SK-N-SH (cell line): ENCODE results near the gene MLLT10. TPM values are rescaled to one million over a fixed set of nuclear protein-coding genes. Genes with fewer than 3 reads are reported as not detected.

Experiments used
- CTCF ChIA-PET: fragments of 300-600, 350-600 bp; formaldehyde crosslinking; extraction: SDS; loops from one replicate; lab custom pipeline; 2021; lab: Yijun Ruan, JAX
- POLR2A ChIA-PET: fragments of 350-600 bp; sonication (Branson Sonifier 250); formaldehyde crosslinking; extraction: SDS; loops from one replicate; lab custom pipeline; 2020; ENCODE audit warnings: antibody characterized with exemption, inconsistent platforms; lab: Yijun Ruan, JAX
- DNase-seq: peaks from one replicate; pipeline ENCODE4 v3.0.0; 2012
- H2AFZ ChIP-seq: fragments of 200-600 bp; sonication (generic); 2 replicates; pipeline ENCODE4 v1.8.1; 2016; ENCODE audit warnings: antibody characterized with exemption, mild to moderate bottlenecking, low read depth
- H3F3A ChIP-seq: fragments of 200-600 bp; sonication (generic); replicated peaks from 2 replicates; pipeline ENCODE3; 2016; ENCODE audit warnings: antibody characterized with exemption, mild to moderate bottlenecking; ENCODE audit not compliant: insufficient read depth
- H3K27ac ChIP-seq, 2 experiments: fragments of 200-500 bp in 1 of 2; fragments of 200-600 bp in 1 of 2; sonication (Bioruptor generic) in 1 of 2; sonication (generic), shearing (Covaris generic) in 1 of 2; 2 replicates each; pipeline versions ENCODE4 v1.5.1 to v1.6.1; 2014 to 2016; ENCODE audit warnings: low read depth in 2 of 2, inconsistent platforms in 1 of 2, low read length in 1 of 2, mild to moderate bottlenecking in 1 of 2, mixed read lengths in 1 of 2
- H3K27me3 ChIP-seq: fragments of 200-600 bp; sonication (generic), shearing (Covaris generic); 2 replicates; pipeline ENCODE4 v1.6.1; 2016; ENCODE audit warnings: mixed run types; ENCODE audit not compliant: insufficient read depth
- H3K36me3 ChIP-seq, 2 experiments: fragments of 200-500 bp in 1 of 2; fragments of 200-600 bp in 1 of 2; sonication (Bioruptor generic) in 1 of 2; sonication (generic) in 1 of 2; replicated peaks in 1 of 2; 2 replicates each; pipeline versions ENCODE3 to v1.5.1; 2014 to 2016; ENCODE audit warnings: low read length in 1 of 2, mild to moderate bottlenecking in 1 of 2; ENCODE audit not compliant: insufficient read depth in 2 of 2, control insufficient read depth in 1 of 2
- H3K4me1 ChIP-seq, 2 experiments: fragments of 200-500 bp in 1 of 2; fragments of 200-600 bp in 1 of 2; sonication (Bioruptor generic) in 1 of 2; sonication (generic), shearing (Covaris generic) in 1 of 2; 2 replicates each; pipeline versions ENCODE4 v1.5.1 to v1.6.1; 2014 to 2016; ENCODE audit warnings: low read depth in 1 of 2, low read length in 1 of 2, mixed run types in 1 of 2; ENCODE audit not compliant: insufficient read depth in 2 of 2, control insufficient read depth in 1 of 2
- H3K4me2 ChIP-seq: fragments of 200-600 bp; sonication (generic), shearing (Covaris generic); 2 replicates; pipeline ENCODE4 v1.6.1; 2017; ENCODE audit warnings: mixed run types
- H3K4me3 ChIP-seq, 2 experiments: fragments of 200-500 bp in 1 of 2; fragments of 200-600 bp in 1 of 2; sonication (Bioruptor generic) in 1 of 2; sonication (generic), shearing (Covaris generic) in 1 of 2; 2 replicates each; pipeline versions ENCODE4 v1.5.1 to v1.8.1; 2014 to 2016; ENCODE audit warnings: low read depth in 2 of 2, inconsistent platforms in 1 of 2, low read length in 1 of 2, mild to moderate bottlenecking in 1 of 2, mixed read lengths in 1 of 2, moderate library complexity in 1 of 2
- H3K79me2 ChIP-seq: fragments of 200-600 bp; sonication (generic); 2 replicates; pipeline ENCODE4 v1.8.1; 2017; ENCODE audit warnings: mild to moderate bottlenecking; ENCODE audit not compliant: insufficient read depth
- H3K9ac ChIP-seq: fragments of 200-600 bp; sonication (generic); 2 replicates; pipeline ENCODE4 v1.6.1; 2017; ENCODE audit warnings: mixed run types
- H3K9me2 ChIP-seq: fragments of 200-600 bp; sonication (generic); 2 replicates; pipeline ENCODE4 v1.6.1; 2017; ENCODE audit warnings: mixed run types
- H3K9me3 ChIP-seq: fragments of 200-600 bp; sonication (generic); 2 replicates; pipeline ENCODE4 v1.6.1; 2017; ENCODE audit warnings: mixed run types, mild to moderate bottlenecking, moderate library complexity
- H4K20me1 ChIP-seq: fragments of 200-600 bp; sonication (generic); 2 replicates; pipeline ENCODE4 v1.6.1; 2017; ENCODE audit warnings: mild to moderate bottlenecking, mixed run types; ENCODE audit not compliant: insufficient read depth
- CHD2 ChIP-seq: fragments of 150-350 bp; IDR thresholded peaks from 2 replicates; pipeline ENCODE4 v1.6.1; 2018; ENCODE audit warnings: low read length; ENCODE audit not compliant: partially characterized antibody
- EP300 ChIP-seq, 2 experiments: IDR thresholded peaks; 2 replicates each; pipeline versions ENCODE4 v1.4.0 to v1.6.1; 2012; ENCODE audit warnings: borderline replicate concordance in 1 of 2, low read depth in 1 of 2, low read length in 1 of 2
- FOXJ3 ChIP-seq: sonication (generic); formaldehyde crosslinking; IDR thresholded peaks from 2 replicates; pipeline ENCODE4 v1.5.1; 2020; ENCODE audit warnings: mild to moderate bottlenecking, missing genetic modification reagents
- FOXM1 ChIP-seq: IDR thresholded peaks from 2 replicates; pipeline ENCODE4 v1.4.0; 2012; ENCODE audit warnings: low read depth, mild to moderate bottlenecking
- GATA2 ChIP-seq: sonication (generic); formaldehyde crosslinking; IDR thresholded peaks from 2 replicates; pipeline ENCODE4 v1.5.0; 2020; ENCODE audit warnings: mild to moderate bottlenecking, missing genetic modification reagents
- MEF2A ChIP-seq: IDR thresholded peaks from 2 replicates; pipeline ENCODE4 v1.4.0; 2012; ENCODE audit warnings: low read depth, borderline replicate concordance
- NFIC ChIP-seq: IDR thresholded peaks from 2 replicates; pipeline ENCODE4 v1.4.0; 2012; ENCODE audit warnings: borderline replicate concordance
- RCOR1 ChIP-seq: fragments of 150-350 bp; IDR thresholded peaks from 2 replicates; pipeline ENCODE4 v1.6.1; 2017; ENCODE audit warnings: antibody characterized with exemption, low read length
- RXRA ChIP-seq: IDR thresholded peaks from 2 replicates; pipeline ENCODE4 v1.4.0; 2012; ENCODE audit warnings: low read depth, mild to moderate bottlenecking, borderline replicate concordance
- SIN3A ChIP-seq: IDR thresholded peaks from 2 replicates; pipeline ENCODE4 v1.6.1; 2012; ENCODE audit warnings: low read depth, mild to moderate bottlenecking, low read length, moderate library complexity, borderline replicate concordance
- TCF12 ChIP-seq: IDR thresholded peaks from 2 replicates; pipeline ENCODE4 v1.4.0; 2012
- WGBS: methylation state at CpG from one replicate; pipeline ENCODE4 v1.1.6; 2017; ENCODE audit warnings: low lambda C conversion rate; 5-methylcytosine and 5-hydroxymethylcytosine counted together
- polyA plus RNA-seq, 3 experiments: library from polyadenylated mRNA; depleted of rRNA; stranded (reverse); fragments of >200 nt; gene quantifications; 2 replicates each; pipeline ENCODE4 v1.2.3, GENCODE V29; 2012
- TF ChIP-seq, protein P1 (sequence below): IDR thresholded peaks from 2 replicates; pipeline ENCODE4 v1.4.0; 2012; ENCODE audit warnings: low read depth, borderline replicate concordance
- TF ChIP-seq, protein P2 (sequence below): fragments of 200-600 bp; sonication (generic); IDR thresholded peaks from 2 replicates; pipeline ENCODE4 v1.6.1; 2017; ENCODE audit warnings: antibody characterized with exemption, mild to moderate bottlenecking, moderate library complexity
- TF ChIP-seq, protein P3 (sequence below): fragments of 150-350 bp; IDR thresholded peaks from 2 replicates; pipeline ENCODE4 v1.6.1; 2016; ENCODE audit warnings: mild to moderate bottlenecking, low read depth, low read length
- TF ChIP-seq, protein P4 (sequence below): IDR thresholded peaks from 2 replicates; pipeline ENCODE4 v1.4.0; 2012; ENCODE audit warnings: low read depth
- TF ChIP-seq, protein P5 (sequence below): IDR thresholded peaks from 2 replicates; pipeline ENCODE4 v1.4.0; 2012; ENCODE audit warnings: low read depth, borderline replicate concordance

The MLLT10 gene
- polyA plus RNA-seq, 1 of the 3 experiments (the other 2 are of a cell fraction): 26.0 TPM

DNA sequence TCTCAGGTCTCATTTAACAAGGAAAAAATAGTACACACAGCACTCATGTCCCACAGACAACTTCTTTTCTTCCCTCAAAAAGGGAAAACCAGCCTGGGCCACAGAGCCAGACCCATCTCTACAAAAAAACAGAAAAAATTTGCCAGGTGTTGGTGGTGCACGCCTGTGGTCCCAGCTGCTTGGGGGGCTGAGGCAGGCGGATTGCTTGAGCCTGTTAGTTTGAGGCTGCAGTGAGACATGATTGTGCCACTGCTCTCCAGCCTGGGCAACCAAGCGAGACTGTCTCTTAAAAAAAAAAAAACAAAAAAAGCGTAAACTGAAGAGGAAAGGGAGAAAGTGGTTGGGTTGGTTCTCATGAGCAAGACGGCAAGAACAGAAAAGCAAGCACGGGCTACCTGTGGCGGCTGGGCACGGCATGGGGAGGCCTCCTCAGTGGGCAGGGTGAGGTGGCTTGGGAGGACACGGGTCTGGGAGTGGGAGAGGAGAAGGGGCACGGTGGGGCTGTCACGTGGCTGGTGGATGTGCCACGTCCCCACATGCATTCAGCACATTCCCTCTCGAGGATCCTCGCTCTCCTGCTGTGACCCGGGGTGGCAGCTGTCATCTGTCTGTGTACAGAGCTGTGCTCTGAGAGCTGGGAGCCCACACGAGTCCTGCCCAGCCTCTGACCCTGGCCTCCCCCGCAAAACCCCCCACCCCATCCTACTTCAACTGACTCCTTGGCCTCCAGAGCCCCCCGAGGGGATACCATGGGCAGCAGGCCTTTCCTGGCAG is 219.7 kb downstream of the MLLT10 start:
- WGBS: 89% methylated on average over 13 of the region's 18 CpGs
- TF ChIP-seq MEF2A (no peak), GATA2 (CRISPR knock-in tag) (no peak), RXRA (no peak)
- TF ChIP-seq, protein P1, sequence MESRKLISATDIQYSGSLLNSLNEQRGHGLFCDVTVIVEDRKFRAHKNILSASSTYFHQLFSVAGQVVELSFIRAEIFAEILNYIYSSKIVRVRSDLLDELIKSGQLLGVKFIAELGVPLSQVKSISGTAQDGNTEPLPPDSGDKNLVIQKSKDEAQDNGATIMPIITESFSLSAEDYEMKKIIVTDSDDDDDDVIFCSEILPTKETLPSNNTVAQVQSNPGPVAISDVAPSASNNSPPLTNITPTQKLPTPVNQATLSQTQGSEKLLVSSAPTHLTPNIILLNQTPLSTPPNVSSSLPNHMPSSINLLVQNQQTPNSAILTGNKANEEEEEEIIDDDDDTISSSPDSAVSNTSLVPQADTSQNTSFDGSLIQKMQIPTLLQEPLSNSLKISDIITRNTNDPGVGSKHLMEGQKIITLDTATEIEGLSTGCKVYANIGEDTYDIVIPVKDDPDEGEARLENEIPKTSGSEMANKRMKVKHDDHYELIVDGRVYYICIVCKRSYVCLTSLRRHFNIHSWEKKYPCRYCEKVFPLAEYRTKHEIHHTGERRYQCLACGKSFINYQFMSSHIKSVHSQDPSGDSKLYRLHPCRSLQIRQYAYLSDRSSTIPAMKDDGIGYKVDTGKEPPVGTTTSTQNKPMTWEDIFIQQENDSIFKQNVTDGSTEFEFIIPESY: no peak
- TF ChIP-seq, protein P2, sequence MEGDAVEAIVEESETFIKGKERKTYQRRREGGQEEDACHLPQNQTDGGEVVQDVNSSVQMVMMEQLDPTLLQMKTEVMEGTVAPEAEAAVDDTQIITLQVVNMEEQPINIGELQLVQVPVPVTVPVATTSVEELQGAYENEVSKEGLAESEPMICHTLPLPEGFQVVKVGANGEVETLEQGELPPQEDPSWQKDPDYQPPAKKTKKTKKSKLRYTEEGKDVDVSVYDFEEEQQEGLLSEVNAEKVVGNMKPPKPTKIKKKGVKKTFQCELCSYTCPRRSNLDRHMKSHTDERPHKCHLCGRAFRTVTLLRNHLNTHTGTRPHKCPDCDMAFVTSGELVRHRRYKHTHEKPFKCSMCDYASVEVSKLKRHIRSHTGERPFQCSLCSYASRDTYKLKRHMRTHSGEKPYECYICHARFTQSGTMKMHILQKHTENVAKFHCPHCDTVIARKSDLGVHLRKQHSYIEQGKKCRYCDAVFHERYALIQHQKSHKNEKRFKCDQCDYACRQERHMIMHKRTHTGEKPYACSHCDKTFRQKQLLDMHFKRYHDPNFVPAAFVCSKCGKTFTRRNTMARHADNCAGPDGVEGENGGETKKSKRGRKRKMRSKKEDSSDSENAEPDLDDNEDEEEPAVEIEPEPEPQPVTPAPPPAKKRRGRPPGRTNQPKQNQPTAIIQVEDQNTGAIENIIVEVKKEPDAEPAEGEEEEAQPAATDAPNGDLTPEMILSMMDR: no peak
- H3K4me2 ChIP-seq: no peak overlapping the region
- CTCF ChIA-PET: interaction anchor here (1.2 to 2.7 kb wide), 3 partner anchors 22 to 257 kb away, joined by 4 to 8 read pairs (median 7); no protein-coding TSS in a partner anchor
- peaks cover 0 to 23% of the 10 kb centered on the region in 2 experiments; a peak in 1 of 4 replicates for H3K4me1 ChIP-seq
- no peaks in the 10 kb centered on the region for H3K27me3 ChIP-seq
- H3K79me2 ChIP-seq: no peaks in the 10 kb centered on the region
- POLR2A ChIA-PET: interaction anchor here (1.6 kb wide), 1 partner anchor 228 kb away, joined by 3 read pairs; the partner anchor contains the start of gene SKIDA1
- H3F3A ChIP-seq: no peaks in the 10 kb centered on the region
- no peak overlapping the region for H3K4me3 ChIP-seq
- H3K9me3 ChIP-seq: no peaks in the 10 kb centered on the region
- H3K9ac ChIP-seq: no peak overlapping the region
- no peaks in the 10 kb centered on the region for H3K36me3 ChIP-seq
- no peak overlapping the region for H2AFZ ChIP-seq
- no peak overlapping the region for H3K27ac ChIP-seq
- no peak for DNase-seq
- no peaks in the 10 kb centered on the region for H4K20me1 ChIP-seq
- no peaks in the 10 kb centered on the region for H3K9me2 ChIP-seq

DNA sequence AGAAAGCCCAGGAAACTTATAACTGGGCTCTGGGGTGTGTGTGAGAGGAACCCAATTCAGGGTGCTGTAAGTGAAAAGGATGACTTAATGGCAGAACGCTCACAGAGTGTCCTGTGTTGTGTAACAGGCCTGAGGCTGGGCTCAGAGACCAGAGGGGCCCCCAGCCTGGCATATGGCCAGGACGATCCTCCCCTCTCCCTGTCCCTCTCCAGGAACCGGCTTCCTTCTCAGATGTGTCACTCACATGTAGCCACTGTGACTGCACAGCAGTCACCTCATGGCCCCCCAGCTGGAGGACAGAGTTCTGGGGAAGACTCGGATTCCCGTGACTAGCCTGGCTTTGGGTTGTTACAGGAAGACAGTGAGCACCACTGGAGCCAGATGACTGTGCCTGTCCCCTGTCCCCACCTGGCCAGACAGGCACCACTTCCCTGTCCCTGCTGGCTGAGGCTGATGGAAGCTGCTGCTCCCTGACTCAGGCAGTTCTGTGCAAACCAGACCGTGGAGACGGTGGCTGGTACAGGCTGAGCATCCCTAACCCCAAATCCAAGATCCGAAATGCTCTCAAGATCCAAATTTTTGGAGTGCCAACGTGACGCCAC is 220.5 kb downstream of the MLLT10 start:
- no peak for TF ChIP-seq SIN3A
- TF ChIP-seq NFIC: no peak
- no peak for TF ChIP-seq EP300 (IDR thresholded peaks at IDR 0.05; ENCODE audit: borderline replicate concordance in 1 of 2, low read depth in 1 of 2, low read length in 1 of 2)
- TF ChIP-seq RCOR1: no peak
- TF ChIP-seq, protein P3, sequence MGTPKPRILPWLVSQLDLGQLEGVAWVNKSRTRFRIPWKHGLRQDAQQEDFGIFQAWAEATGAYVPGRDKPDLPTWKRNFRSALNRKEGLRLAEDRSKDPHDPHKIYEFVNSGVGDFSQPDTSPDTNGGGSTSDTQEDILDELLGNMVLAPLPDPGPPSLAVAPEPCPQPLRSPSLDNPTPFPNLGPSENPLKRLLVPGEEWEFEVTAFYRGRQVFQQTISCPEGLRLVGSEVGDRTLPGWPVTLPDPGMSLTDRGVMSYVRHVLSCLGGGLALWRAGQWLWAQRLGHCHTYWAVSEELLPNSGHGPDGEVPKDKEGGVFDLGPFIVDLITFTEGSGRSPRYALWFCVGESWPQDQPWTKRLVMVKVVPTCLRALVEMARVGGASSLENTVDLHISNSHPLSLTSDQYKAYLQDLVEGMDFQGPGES: no peak
- TF ChIP-seq FOXJ3: no peak
- TF ChIP-seq, protein P4, sequence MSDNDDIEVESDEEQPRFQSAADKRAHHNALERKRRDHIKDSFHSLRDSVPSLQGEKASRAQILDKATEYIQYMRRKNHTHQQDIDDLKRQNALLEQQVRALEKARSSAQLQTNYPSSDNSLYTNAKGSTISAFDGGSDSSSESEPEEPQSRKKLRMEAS: no peak
- no peak for TF ChIP-seq GATA2 (CRISPR knock-in tag)
- TF ChIP-seq, protein P5, sequence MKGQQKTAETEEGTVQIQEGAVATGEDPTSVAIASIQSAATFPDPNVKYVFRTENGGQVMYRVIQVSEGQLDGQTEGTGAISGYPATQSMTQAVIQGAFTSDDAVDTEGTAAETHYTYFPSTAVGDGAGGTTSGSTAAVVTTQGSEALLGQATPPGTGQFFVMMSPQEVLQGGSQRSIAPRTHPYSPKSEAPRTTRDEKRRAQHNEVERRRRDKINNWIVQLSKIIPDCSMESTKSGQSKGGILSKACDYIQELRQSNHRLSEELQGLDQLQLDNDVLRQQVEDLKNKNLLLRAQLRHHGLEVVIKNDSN: no peak
- TF ChIP-seq TCF12: no peak
- TF ChIP-seq CHD2: no peak
- TF ChIP-seq, protein P1: no peak
- no peak for TF ChIP-seq FOXM1

More for the DNA sequence above, 220.5 kb downstream of the MLLT10 start:
- Histone ChIP-seq H3K9me3 (no peaks in the 10 kb centered on the region), H3K4me2 (no peak overlapping the region), H2AFZ (no peak overlapping the region), H3K9me2 (no peaks in the 10 kb centered on the region), H3K4me3 (no peak overlapping the region), H3K4me1 (peaks cover 0 to 20% of the 10 kb centered on the region in 2 experiments; a peak in 1 of 4 replicates), H3K36me3 (no peaks in the 10 kb centered on the region), H3K9ac (no peak overlapping the region), H3F3A (no peaks in the 10 kb centered on the region), H3K27me3 (no peaks in the 10 kb centered on the region), H4K20me1 (no peaks in the 10 kb centered on the region), H3K79me2 (no peaks in the 10 kb centered on the region), H3K27ac (no peak overlapping the region)
- ChIA-PET CTCF (interaction anchor here (2.0 to 2.7 kb wide), 2 partner anchors 22 to 258 kb away, joined by 7 to 8 read pairs; no protein-coding TSS in a partner anchor), POLR2A (interaction anchor here (1.6 kb wide), 1 partner anchor 229 kb away, joined by 3 read pairs; the partner anchor contains the start of gene SKIDA1)
- WGBS: 80% methylated on average over 7 of the region's 10 CpGs
- DNase-seq: peak; percentile 65
